H9 (cell line): Measurements from ENCODE around the gene THSD4. TPM values are rescaled to one million over a fixed set of nuclear protein-coding genes. Genes with fewer than 3 reads are reported as not detected.

Experiments
- DNase-seq: peaks from one replicate; pipeline ENCODE4 v3.0.0-alpha.2; 2017
- H2AFZ ChIP-seq: one replicate; pipeline ENCODE4 v1.6.1; 2013; ENCODE audit warnings: mild to moderate bottlenecking, low read length, control low read depth, moderate library complexity
- H2AK5ac ChIP-seq: 2 replicates; pipeline ENCODE4 v1.6.1; 2013; ENCODE audit warnings: low read length, control low read depth, mixed read lengths; ENCODE audit not compliant: insufficient read length
- H2BK120ac ChIP-seq: one replicate; pipeline ENCODE4 v1.6.1; 2013; ENCODE audit warnings: low read depth, mild to moderate bottlenecking, low read length, control low read depth, inconsistent platforms; ENCODE audit not compliant: poor library complexity, severe bottlenecking
- H2BK12ac ChIP-seq: 2 replicates; pipeline ENCODE4 v1.6.1; 2013; ENCODE audit warnings: low read length, control low read depth, mixed read lengths, low read depth; ENCODE audit not compliant: insufficient read length
- H2BK15ac ChIP-seq: 2 replicates; pipeline ENCODE4 v1.6.1; 2013; ENCODE audit warnings: low read depth, low read length, control low read depth
- H2BK20ac ChIP-seq: one replicate; pipeline ENCODE4 v1.6.1; 2013; ENCODE audit warnings: low read depth, mild to moderate bottlenecking, low read length, control low read depth, inconsistent platforms; ENCODE audit not compliant: poor library complexity, severe bottlenecking
- H2BK5ac ChIP-seq: 2 replicates; pipeline ENCODE4 v1.6.1; 2013; ENCODE audit warnings: low read length, control low read depth, mixed read lengths; ENCODE audit not compliant: insufficient read length
- H3K14ac ChIP-seq: 2 replicates; pipeline ENCODE4 v1.6.1; 2013; ENCODE audit warnings: low read length, control low read depth; ENCODE audit not compliant: insufficient read depth
- H3K18ac ChIP-seq: 2 replicates; pipeline ENCODE4 v1.6.1; 2013; ENCODE audit warnings: low read depth, mild to moderate bottlenecking, mixed read lengths, low read length, control low read depth; ENCODE audit not compliant: insufficient read length
- H3K23ac ChIP-seq: 2 replicates; pipeline ENCODE4 v1.6.1; 2013; ENCODE audit warnings: low read length, control low read depth, mixed read lengths, low read depth; ENCODE audit not compliant: insufficient read length
- H3K23me2 ChIP-seq: 2 replicates; pipeline ENCODE4 v1.6.1; 2013; ENCODE audit warnings: low read depth, mild to moderate bottlenecking, mixed read lengths, low read length, control low read depth; ENCODE audit not compliant: insufficient read length, poor library complexity, severe bottlenecking
- H3K27ac ChIP-seq: 2 replicates; pipeline ENCODE4 v1.5.1; 2013; ENCODE audit warnings: low read length, control low read depth, mixed read lengths, low read depth; ENCODE audit not compliant: insufficient read length
- H3K27me3 ChIP-seq: 2 replicates; pipeline ENCODE4 v1.6.1; 2013; ENCODE audit warnings: low read length, control low read depth, inconsistent platforms; ENCODE audit not compliant: insufficient read depth
- H3K4ac ChIP-seq: 2 replicates; pipeline ENCODE4 v1.6.1; 2013; ENCODE audit warnings: low read depth, mild to moderate bottlenecking, control low read depth, inconsistent platforms, low read length, moderate library complexity
- H3K4me1 ChIP-seq: 2 replicates; pipeline ENCODE4 v1.6.1; 2013; ENCODE audit warnings: low read length, control low read depth, inconsistent platforms; ENCODE audit not compliant: insufficient read depth
- H3K4me2 ChIP-seq: 2 replicates; pipeline ENCODE4 v1.6.1; 2013; ENCODE audit warnings: low read length, control low read depth, mixed read lengths; ENCODE audit not compliant: insufficient read length, insufficient read depth
- H3K56ac ChIP-seq: 2 replicates; pipeline ENCODE4 v1.6.1; 2013; ENCODE audit warnings: low read depth, mild to moderate bottlenecking, mixed read lengths, low read length, control low read depth; ENCODE audit not compliant: insufficient read length
- H3K79me1 ChIP-seq: 2 replicates; pipeline ENCODE4 v1.6.1; 2013; ENCODE audit warnings: low read depth, mild to moderate bottlenecking, moderate library complexity, low read length, control low read depth, inconsistent platforms; ENCODE audit not compliant: insufficient read depth, poor library complexity, severe bottlenecking
- H3K79me2 ChIP-seq: 2 replicates; pipeline ENCODE4 v1.6.1; 2013; ENCODE audit warnings: low read length, control low read depth, inconsistent platforms; ENCODE audit not compliant: insufficient read depth
- H3K9ac ChIP-seq: 2 replicates; pipeline ENCODE4 v1.6.1; 2013; ENCODE audit warnings: low read length, control low read depth, mixed read lengths; ENCODE audit not compliant: insufficient read length; ENCODE audit errors: extremely low read depth
- H3K9me3 ChIP-seq: one replicate; pipeline ENCODE4 v1.6.1; 2013; ENCODE audit warnings: low read depth, low read length, inconsistent platforms; ENCODE audit not compliant: control insufficient read depth
- H3T11ph ChIP-seq: one replicate; pipeline ENCODE4 v1.6.1; 2013; ENCODE audit warnings: mild to moderate bottlenecking, low read length, control low read depth, inconsistent platforms
- H4K20me1 ChIP-seq: one replicate; pipeline ENCODE4 v1.6.1; 2013; ENCODE audit not compliant: control insufficient read depth, insufficient read length, insufficient read depth
- H4K5ac ChIP-seq: 2 replicates; pipeline ENCODE4 v1.6.1; 2013; ENCODE audit warnings: low read depth, mild to moderate bottlenecking, mixed read lengths, low read length, control low read depth; ENCODE audit not compliant: insufficient read length
- H4K8ac ChIP-seq: replicated peaks from 2 replicates; pipeline ENCODE4 v1.6.1; 2013; ENCODE audit warnings: low read length, control low read depth, mixed read lengths, low read depth; ENCODE audit not compliant: insufficient read length
- H4K91ac ChIP-seq: 2 replicates; pipeline ENCODE4 v1.6.1; 2013; ENCODE audit warnings: low read depth, mild to moderate bottlenecking, moderate library complexity, mixed read lengths, low read length, control low read depth; ENCODE audit not compliant: insufficient read length
- H3K27ac Mint-ChIP-seq, 3 experiments: 2 replicates in 2 of 3; 3 replicates in 1 of 3; pipeline ENCODE4 v1.8.0; 2020 to 2021; ENCODE audit warnings: mixed read lengths in 3 of 3, mild to moderate bottlenecking in 1 of 3, moderate library complexity in 1 of 3
- H3K27me3 Mint-ChIP-seq: 2 replicates; pipeline ENCODE4 v1.8.0; 2021; ENCODE audit warnings: low read depth, mild to moderate bottlenecking, moderate library complexity, mixed read lengths
- H3K36me3 Mint-ChIP-seq, 3 experiments: 2 replicates in 2 of 3; 3 replicates in 1 of 3; pipeline ENCODE4 v1.8.0; 2020 to 2021; ENCODE audit warnings: low read depth in 3 of 3, mixed read lengths in 3 of 3; ENCODE audit not compliant: insufficient read depth in 1 of 3
- H3K4me1 Mint-ChIP-seq, 2 experiments: 2 replicates each; pipeline ENCODE4 v1.8.0; 2020; ENCODE audit warnings: mixed read lengths in 2 of 2
- H3K4me3 Mint-ChIP-seq, 2 experiments: 2 replicates in 1 of 2; 3 replicates in 1 of 2; pipeline ENCODE4 v1.8.0; 2020 to 2021; ENCODE audit warnings: mild to moderate bottlenecking in 2 of 2, mixed read lengths in 2 of 2, moderate library complexity in 1 of 2
- H3K9me3 Mint-ChIP-seq, 2 experiments: 2 replicates in 1 of 2; 3 replicates in 1 of 2; pipeline ENCODE4 v1.8.0; 2020; ENCODE audit warnings: mild to moderate bottlenecking in 2 of 2, mixed read lengths in 2 of 2, moderate library complexity in 1 of 2
- WGBS: extraction: QIAGEN DNeasy Blood & Tissue Kit; methylation state at CpG from one replicate; pipeline ENCODE4 v1.1.7; 2013; ENCODE audit warnings: missing lambda C conversion rate, low lambda C conversion rate, mixed read lengths; ENCODE audit not compliant: insufficient read length; ENCODE audit errors: extremely low coverage; 5-methylcytosine and 5-hydroxymethylcytosine counted together
- total RNA-seq: library from RNA; stranded (reverse); gene quantifications from 2 replicates; pipeline ENCODE4 v1.2.1, GENCODE V29; 2021
- TF ChIP-seq, protein P1 (sequence below): fragments of 200-600 bp; sonication (generic); conservative IDR thresholded peaks from 3 replicates; pipeline ENCODE4 v1.8.0; 2021; ENCODE audit warnings: antibody characterized with exemption, mild to moderate bottlenecking

Gene THSD4
- total RNA-seq, 1 experiment from 2014 or later: 5.5 TPM

DNA sequence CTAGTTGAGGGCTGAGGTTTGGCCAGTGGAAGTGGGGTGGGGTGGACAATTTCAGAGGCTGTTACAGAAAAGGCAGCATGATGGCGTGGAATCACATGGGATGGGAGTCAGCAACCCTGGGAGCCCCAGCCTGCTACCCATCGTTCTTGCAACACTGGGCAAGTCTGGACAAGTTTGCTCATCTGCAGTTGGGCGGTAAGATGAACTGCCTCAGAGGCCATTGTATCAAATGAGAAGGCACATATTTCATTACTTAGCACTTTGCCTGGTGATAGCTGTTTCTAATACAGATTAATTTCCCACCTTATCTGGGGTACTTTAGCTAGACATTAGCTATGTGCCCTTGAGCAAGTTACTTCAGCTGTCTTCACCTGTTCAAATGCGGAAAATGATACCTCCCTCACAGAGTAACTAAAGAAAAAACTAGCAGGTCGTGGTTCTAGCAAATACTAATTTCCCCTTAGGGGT lies 248.9 kb downstream of the THSD4 start:
- H3K4me2 ChIP-seq: no peak overlapping the region
- Mint-ChIP-seq H3K4me1 (peaks cover 40 to 41% of the 10 kb centered on the region in 2 experiments), H3K27me3 (no peaks in the 10 kb centered on the region), H3K36me3 (peaks cover 4 to 7% (median 7%) of the 10 kb centered on the region in 3 experiments; a peak in 4 of 7 replicates), H3K4me3 (peak overlapping the region in 1 of 2 experiments; percentile 15; a peak in 2 of 5 replicates), H3K9me3 (no peaks in the 10 kb centered on the region; a peak in 1 of 5 replicates), H3K27ac (peak overlapping the region; percentile 82 to 99 (median 85))
- no peaks in the 10 kb centered on the region for H3K79me2 ChIP-seq
- 0 out of 2 replicates have a peak overlapping the region, but pooled peaks have one; percentile 51 for H3K14ac ChIP-seq
- no peak overlapping the region for H2BK15ac ChIP-seq
- H2BK20ac ChIP-seq: peak overlapping the region; percentile 51
- no CpG with 5 or more reads among the region's 5 CpGs for WGBS
- H2BK5ac ChIP-seq: no peak overlapping the region
- H2BK120ac ChIP-seq: peak overlapping the region; percentile 73
- TF ChIP-seq, protein P1, sequence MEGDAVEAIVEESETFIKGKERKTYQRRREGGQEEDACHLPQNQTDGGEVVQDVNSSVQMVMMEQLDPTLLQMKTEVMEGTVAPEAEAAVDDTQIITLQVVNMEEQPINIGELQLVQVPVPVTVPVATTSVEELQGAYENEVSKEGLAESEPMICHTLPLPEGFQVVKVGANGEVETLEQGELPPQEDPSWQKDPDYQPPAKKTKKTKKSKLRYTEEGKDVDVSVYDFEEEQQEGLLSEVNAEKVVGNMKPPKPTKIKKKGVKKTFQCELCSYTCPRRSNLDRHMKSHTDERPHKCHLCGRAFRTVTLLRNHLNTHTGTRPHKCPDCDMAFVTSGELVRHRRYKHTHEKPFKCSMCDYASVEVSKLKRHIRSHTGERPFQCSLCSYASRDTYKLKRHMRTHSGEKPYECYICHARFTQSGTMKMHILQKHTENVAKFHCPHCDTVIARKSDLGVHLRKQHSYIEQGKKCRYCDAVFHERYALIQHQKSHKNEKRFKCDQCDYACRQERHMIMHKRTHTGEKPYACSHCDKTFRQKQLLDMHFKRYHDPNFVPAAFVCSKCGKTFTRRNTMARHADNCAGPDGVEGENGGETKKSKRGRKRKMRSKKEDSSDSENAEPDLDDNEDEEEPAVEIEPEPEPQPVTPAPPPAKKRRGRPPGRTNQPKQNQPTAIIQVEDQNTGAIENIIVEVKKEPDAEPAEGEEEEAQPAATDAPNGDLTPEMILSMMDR: no peak
- H4K20me1 ChIP-seq: no peaks in the 10 kb centered on the region
- H3T11ph ChIP-seq: peak overlapping the region; percentile 40
- no peak overlapping the region for H4K91ac ChIP-seq
- H3K27me3 ChIP-seq: no peaks in the 10 kb centered on the region
- H4K8ac ChIP-seq: no peak overlapping the region
- H2BK12ac ChIP-seq: no peak overlapping the region
- DNase-seq: peak; percentile 47
- no peak overlapping the region for H3K56ac ChIP-seq
- H3K23ac ChIP-seq: no peak overlapping the region
- no peak overlapping the region for H3K4ac ChIP-seq
- H3K79me1 ChIP-seq: no peaks in the 10 kb centered on the region
- no peaks in the 10 kb centered on the region for H3K23me2 ChIP-seq
- no peak overlapping the region for H2AFZ ChIP-seq
- peak overlapping the region; percentile 46 for H3K18ac ChIP-seq
- no peak overlapping the region for H2AK5ac ChIP-seq
- peak overlapping the region; percentile 75 for H3K27ac ChIP-seq
- no peaks in the 10 kb centered on the region for H3K9me3 ChIP-seq
- peaks cover 16% of the 10 kb centered on the region for H3K4me1 ChIP-seq
- H3K9ac ChIP-seq: no peak overlapping the region
- no peak overlapping the region for H4K5ac ChIP-seq
